SU-DHL-6 (cell line): ENCODE data around the gene AKAP6.

Experiments
- H2AFZ ChIP-seq: fragments of 200-600 bp; sonication (generic); 2 replicates; pipeline ENCODE4 v1.6.1; 2014; ENCODE audit warnings: low read depth, mild to moderate bottlenecking, moderate library complexity, mixed read lengths, antibody characterized with exemption, low read length; ENCODE audit not compliant: severe bottlenecking
- H3F3A ChIP-seq: fragments of 200-600 bp; shearing (Covaris generic); 2 replicates; pipeline ENCODE4 v1.6.0; 2016; ENCODE audit warnings: antibody characterized with exemption, mild to moderate bottlenecking; ENCODE audit not compliant: insufficient read depth
- H3K27ac ChIP-seq: fragments of 200-600 bp; sonication (generic); 2 replicates; pipeline ENCODE4 v1.5.1; 2016; ENCODE audit warnings: low read depth, mild to moderate bottlenecking, low read length, moderate library complexity, mixed read lengths
- H3K27me3 ChIP-seq: fragments of 200-600 bp; sonication (generic), shearing (Covaris generic); 2 replicates; pipeline ENCODE4 v1.6.0; 2014; ENCODE audit warnings: mild to moderate bottlenecking, low read length
- H3K36me3 ChIP-seq: fragments of 200-600 bp; sonication (generic); 2 replicates; pipeline ENCODE4 v1.6.1; 2014; ENCODE audit warnings: mild to moderate bottlenecking, low read length, mixed read lengths
- H3K4me2 ChIP-seq: fragments of 300-600, 200-600 bp; shearing (Covaris generic), sonication (generic); 2 replicates; pipeline ENCODE4 v1.6.0; 2014; ENCODE audit warnings: low read length, low read depth, mild to moderate bottlenecking; ENCODE audit not compliant: poor library complexity, severe bottlenecking
- H3K4me3 ChIP-seq: fragments of 200-600 bp; sonication (generic); 2 replicates; pipeline ENCODE4 v1.5.1; 2014; ENCODE audit warnings: antibody characterized with exemption, low read length, mild to moderate bottlenecking, mixed read lengths; ENCODE audit not compliant: insufficient read depth, poor library complexity, severe bottlenecking
- H3K79me2 ChIP-seq: fragments of 200-600 bp; sonication (generic); 2 replicates; pipeline ENCODE4 v1.6.1; 2014; ENCODE audit warnings: mild to moderate bottlenecking, low read length, moderate library complexity; ENCODE audit not compliant: insufficient read depth
- H3K9ac ChIP-seq: fragments of 200-600 bp; sonication (generic); 2 replicates; pipeline ENCODE4 v1.7.0; 2014; ENCODE audit warnings: mild to moderate bottlenecking, low read length
- H3K9me2 ChIP-seq: fragments of 200-600 bp; sonication (generic); replicated peaks from 2 replicates; pipeline ENCODE4 v1.6.1; 2014; ENCODE audit warnings: low read length; ENCODE audit not compliant: insufficient read depth
- H3K9me3 ChIP-seq: fragments of 200-600 bp; sonication (generic); 2 replicates; pipeline ENCODE4 v1.6.1; 2014; ENCODE audit warnings: low read length, mixed read lengths; ENCODE audit not compliant: insufficient read depth
- H4K20me1 ChIP-seq: fragments of 200-600 bp; sonication (generic); 2 replicates; pipeline ENCODE4 v1.6.1; 2014; ENCODE audit warnings: low read depth, mild to moderate bottlenecking, antibody characterized with exemption, low read length, moderate library complexity, mixed read lengths
- CTCF ChIP-seq: fragments of 200-600 bp; sonication (generic); IDR thresholded peaks from one replicate; pipeline ENCODE4 v1.5.1; 2017; ENCODE audit warnings: antibody characterized with exemption, mild to moderate bottlenecking, low read length, moderate library complexity; ENCODE audit not compliant: insufficient read depth, poor library complexity, severe bottlenecking
- EZH2phosphoT487 ChIP-seq: fragments of 200-600 bp; sonication (generic), shearing (Covaris generic); conservative IDR thresholded peaks from 2 replicates; pipeline ENCODE4 v1.6.1; 2018; ENCODE audit warnings: mild to moderate bottlenecking, antibody characterized with exemption, low read length, moderate library complexity, mixed read lengths

AKAP6 gene

GRCh38 chr14:32495435-32495734, 166.3 kb downstream of the AKAP6 start:
- Histone ChIP-seq H3K9ac (no peak overlapping the region), H3K4me2 (no peak overlapping the region), H3K4me3 (no peak overlapping the region), H2AFZ (no peak overlapping the region), H3F3A (no peaks in the 10 kb centered on the region), H3K27me3 (no peaks in the 10 kb centered on the region), H4K20me1 (no peaks in the 10 kb centered on the region), H3K79me2 (no peaks in the 10 kb centered on the region), H3K9me2 (no peaks in the 10 kb centered on the region), H3K36me3 (no peaks in the 10 kb centered on the region), H3K9me3 (no peaks in the 10 kb centered on the region), H3K27ac (no peak overlapping the region)
- TF ChIP-seq CTCF (no peak), EZH2phosphoT487 (no peak)

- Histone ChIP-seq H3K9ac (no peak overlapping the region), H3K4me2 (no peak overlapping the region), H3K9me3 (no peaks in the 10 kb centered on the region), H4K20me1 (no peaks in the 10 kb centered on the region), H3K4me3 (no peak overlapping the region), H3K27me3 (no peaks in the 10 kb centered on the region), H3K79me2 (no peaks in the 10 kb centered on the region), H3F3A (no peaks in the 10 kb centered on the region), H3K9me2 (no peaks in the 10 kb centered on the region), H3K27ac (no peak overlapping the region), H3K36me3 (no peaks in the 10 kb centered on the region), H2AFZ (no peak overlapping the region)
- TF ChIP-seq CTCF, result no peak
- no peak for TF ChIP-seq EZH2phosphoT487
These were observed 168.2 kb downstream of the AKAP6 start for GRCh38 chr14:32497248-32497647.

- no peak overlapping the region for H3K9ac ChIP-seq
- no peaks in the 10 kb centered on the region for H3F3A ChIP-seq
- H3K27ac ChIP-seq, result no peak overlapping the region
- H3K36me3 ChIP-seq, result no peaks in the 10 kb centered on the region
- H3K9me3 ChIP-seq, result no peaks in the 10 kb centered on the region
- TF ChIP-seq EZH2phosphoT487 (no peak), CTCF (no peak)
- H3K4me2 ChIP-seq, result no peak overlapping the region
- H4K20me1 ChIP-seq, result no peaks in the 10 kb centered on the region
- H3K4me3 ChIP-seq, result no peak overlapping the region
- H3K9me2 ChIP-seq, result no peaks in the 10 kb centered on the region
- H3K79me2 ChIP-seq, result no peaks in the 10 kb centered on the region
- no peaks in the 10 kb centered on the region for H3K27me3 ChIP-seq
- no peak overlapping the region for H2AFZ ChIP-seq
These were observed 178.2 kb downstream of the AKAP6 start for GRCh38 chr14:32507029-32507984.
